ENCODE data around the gene FAT1. TPM values are rescaled to one million over a fixed set of nuclear protein-coding genes. Genes with fewer than 3 reads are reported as not detected.
A peak's percentile ranks its signal among the peaks of the same experiment; 100 is the strongest.

Gene FAT1
- total and polyA plus RNA-seq, 2 donors (not counting 3 experiments of a cell fraction or from before 2014, with no cell fraction given), result 9.2 to 9.8 TPM

DNA sequence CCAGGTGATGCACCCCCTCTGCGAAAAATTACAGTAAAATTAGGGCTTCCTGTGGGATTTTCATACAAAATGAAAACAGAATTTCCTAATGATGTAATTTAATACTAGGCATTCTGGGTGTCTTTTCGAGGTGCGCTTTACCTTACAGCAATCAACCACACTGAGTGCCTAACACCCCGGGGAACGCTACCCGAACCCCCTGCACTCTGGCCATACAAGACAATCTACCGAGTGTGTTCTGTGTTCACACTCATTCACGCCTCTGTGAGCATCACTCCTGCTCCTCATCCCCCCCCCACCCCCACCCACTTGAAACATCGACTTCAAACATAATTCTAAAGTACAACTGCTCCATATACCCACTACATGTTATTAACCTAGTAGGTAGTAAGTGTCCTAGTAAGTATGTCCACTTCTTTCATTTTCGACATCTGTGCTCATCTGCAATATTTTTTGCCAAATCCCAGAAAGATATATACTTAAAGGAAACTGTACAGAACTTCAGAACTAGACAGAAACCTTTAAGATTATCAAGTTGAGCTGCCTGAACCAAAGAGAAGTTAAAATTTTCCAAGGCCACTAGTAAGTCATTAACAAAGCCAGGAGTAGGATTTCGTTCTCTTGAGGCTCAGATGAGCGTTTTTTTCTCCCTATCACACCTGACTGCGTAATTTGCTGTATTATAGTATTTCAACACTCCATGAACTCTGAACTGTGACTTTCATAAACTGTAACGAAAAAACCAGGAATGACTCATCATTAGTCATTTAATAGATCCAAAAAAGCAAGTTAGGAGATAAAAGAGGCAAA, 80.0 kb downstream of the FAT1 start:
- Histone ChIP-seq H3K9me1 (replicated peaks; ENCODE audit: control insufficient read depth, extremely low read depth, insufficient read depth, low read length) (no peaks in the 10 kb centered on the region), H3K27me3 (ENCODE audit: control insufficient read depth in 2 of 2, insufficient read depth in 2 of 2, low read length in 2 of 2) (no peaks in the 10 kb centered on the region), H3K4me3 (replicated peaks in 1 of 3; ENCODE audit: insufficient read depth in 1 of 3, low read depth in 1 of 3, low read length in 3 of 3) (no peak overlapping the region), H3K4me2 (ENCODE audit: insufficient read depth, low read length) (no peak overlapping the region), H4K20me1 (replicated peaks; ENCODE audit: control insufficient read depth, extremely low read depth, insufficient read depth, low read length) (no peaks in the 10 kb centered on the region), H3K36me3 (ENCODE audit: control insufficient read depth in 2 of 2, extremely low read depth in 1 of 2, insufficient read depth in 2 of 2, low read length in 2 of 2) (no peaks in the 10 kb centered on the region), H3K9ac (replicated peaks; ENCODE audit: extremely low read depth, insufficient read depth, low read length) (no peak overlapping the region), H3K9me3 (replicated peaks; ENCODE audit: control insufficient read depth, insufficient read depth, low read length) (no peaks in the 10 kb centered on the region), H2AFZ (ENCODE audit: low read depth, low read length) (no peak overlapping the region), H3K4me1 (ENCODE audit: control insufficient read depth, extremely low read depth, insufficient read depth, low read length) (no peaks in the 10 kb centered on the region), H3K79me2 (ENCODE audit: control insufficient read depth, insufficient read depth, low read length) (no peaks in the 10 kb centered on the region), H3K27ac (ENCODE audit: insufficient read depth, low read depth, low read length) (no peak overlapping the region)
- no peak for DNase-seq (ENCODE audit: low read depth, low spot score)
- ChIA-PET CTCF (no interaction called here), POLR2A (no interaction called here)
- FAIRE-seq, result no peak
- intact Hi-C loops (cut with micrococcal nuclease), result no loop called here
- no TSS peak for BruUV-seq (replicated peaks)
- TF ChIP-seq EZH2 (IDR thresholded peaks at IDR 0.05; ENCODE audit: borderline replicate concordance, low read depth, low read length, severe bottlenecking) (no peak), CTCF (IDR thresholded peaks at IDR 0.05; ENCODE audit: extremely low read depth in 1 of 2, insufficient read depth in 1 of 2, low read depth in 1 of 2, low read length in 2 of 2) (no peak), FOS (IDR thresholded peaks at IDR 0.05; ENCODE audit: borderline replicate concordance, insufficient read depth, low read length) (peak; percentile 65), POLR2A (IDR thresholded peaks at IDR 0.05; ENCODE audit: low read depth, low read length) (no peak), JUN (IDR thresholded peaks at IDR 0.05; ENCODE audit: borderline replicate concordance, insufficient read depth, insufficient read length, low read depth) (peak; percentile 30)
- dilution Hi-C loops (cut with MboI; ENCODE audit: extremely low pct_ligation_motif_present, low sequenced_read_pairs), result no loop called here

DNA sequence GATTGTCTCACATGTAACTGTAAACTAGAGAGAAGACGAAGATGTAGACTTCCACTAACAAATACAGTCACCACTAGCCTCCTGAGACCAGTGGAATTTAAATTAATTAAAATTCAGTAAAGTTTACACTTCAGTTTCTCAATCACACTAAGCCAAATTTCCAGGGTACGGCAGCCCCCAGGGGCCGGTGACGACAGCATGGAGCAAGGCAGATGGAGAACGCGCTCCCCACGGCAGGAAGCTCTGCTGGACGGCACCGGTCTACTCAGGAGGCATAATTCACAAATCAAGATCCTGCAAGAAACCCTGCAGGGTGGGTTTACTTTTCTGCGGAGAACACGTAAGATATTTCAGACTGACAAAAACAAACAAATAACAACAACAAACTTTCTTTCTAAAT, 80.7 kb downstream of the FAT1 start:
- no peak overlapping the region for H2AFZ ChIP-seq (ENCODE audit: low read depth, low read length)
- H3K4me2 ChIP-seq (ENCODE audit: insufficient read depth, low read length), result no peak overlapping the region
- intact Hi-C loops (cut with micrococcal nuclease) (no loop called here), dilution Hi-C loops (cut with MboI; ENCODE audit: extremely low pct_ligation_motif_present, low sequenced_read_pairs) (no loop called here)
- FAIRE-seq (no peak), DNase-seq (ENCODE audit: low read depth, low spot score) (no peak)
- no peak for TF ChIP-seq FOS (IDR thresholded peaks at IDR 0.05; ENCODE audit: borderline replicate concordance, insufficient read depth, low read length)
- TF ChIP-seq EZH2 (IDR thresholded peaks at IDR 0.05; ENCODE audit: borderline replicate concordance, low read depth, low read length, severe bottlenecking), result no peak
- no peak for TF ChIP-seq POLR2A (IDR thresholded peaks at IDR 0.05; ENCODE audit: low read depth, low read length)
- no peak for TF ChIP-seq MAX (IDR thresholded peaks at IDR 0.05; ENCODE audit: insufficient read depth, insufficient read length)
- no peak for TF ChIP-seq POLR2AphosphoS5 (IDR thresholded peaks at IDR 0.05; ENCODE audit: insufficient read depth, low read depth, low read length)
- TF ChIP-seq CTCF (IDR thresholded peaks at IDR 0.05; ENCODE audit: extremely low read depth in 1 of 2, insufficient read depth in 1 of 2, low read depth in 1 of 2, low read length in 2 of 2), result no peak
- TF ChIP-seq JUN (IDR thresholded peaks at IDR 0.05; ENCODE audit: borderline replicate concordance, insufficient read depth, insufficient read length, low read depth), result no peak
- TF ChIP-seq MYC (IDR thresholded peaks at IDR 0.05; ENCODE audit: low read depth, low read length), result no peak
- TF ChIP-seq GATA2 (IDR thresholded peaks at IDR 0.05; ENCODE audit: insufficient read depth, insufficient read length, low read depth, low read length), result no peak
- no peaks in the 10 kb centered on the region for H4K20me1 ChIP-seq (replicated peaks; ENCODE audit: control insufficient read depth, extremely low read depth, insufficient read depth, low read length)
- no peak overlapping the region for H3K4me3 ChIP-seq (replicated peaks in 1 of 3; ENCODE audit: insufficient read depth in 1 of 3, low read depth in 1 of 3, low read length in 3 of 3)
- no peak overlapping the region for H3K9ac ChIP-seq (replicated peaks; ENCODE audit: extremely low read depth, insufficient read depth, low read length)
- H3K9me3 ChIP-seq (replicated peaks; ENCODE audit: control insufficient read depth, insufficient read depth, low read length), result no peaks in the 10 kb centered on the region
- no peaks in the 10 kb centered on the region for H3K9me1 ChIP-seq (replicated peaks; ENCODE audit: control insufficient read depth, extremely low read depth, insufficient read depth, low read length)
- BruUV-seq (replicated peaks), result no TSS peak
- no peaks in the 10 kb centered on the region for H3K27me3 ChIP-seq (ENCODE audit: control insufficient read depth in 2 of 2, insufficient read depth in 2 of 2, low read length in 2 of 2)
- H3K79me2 ChIP-seq (ENCODE audit: control insufficient read depth, insufficient read depth, low read length), result no peaks in the 10 kb centered on the region
- no peaks in the 10 kb centered on the region for H3K36me3 ChIP-seq (ENCODE audit: control insufficient read depth in 2 of 2, extremely low read depth in 1 of 2, insufficient read depth in 2 of 2, low read length in 2 of 2)
- ChIA-PET POLR2A (no interaction called here), CTCF (no interaction called here)
- H3K4me1 ChIP-seq (ENCODE audit: control insufficient read depth, extremely low read depth, insufficient read depth, low read length), result no peaks in the 10 kb centered on the region
- no peak overlapping the region for H3K27ac ChIP-seq (ENCODE audit: insufficient read depth, low read depth, low read length)
